GM12875 (cell line): Measurements from ENCODE around the gene ANXA2.

Experiments
- H3K4me3 ChIP-seq: one replicate; pipeline ENCODE4 v1.5.1; 2011; ENCODE audit warnings: low read depth, low read length, control low read depth
- CTCF ChIP-seq: IDR thresholded peaks from 2 replicates; pipeline ENCODE4 v1.5.1; 2011; ENCODE audit warnings: low read depth, mild to moderate bottlenecking, control low read depth, inconsistent platforms, low read length, moderate library complexity, borderline replicate concordance; ENCODE audit not compliant: insufficient read depth

Gene ANXA2

GRCh38 chr15:60320365-60320764 is 77.4 kb downstream of the ANXA2 start:
- no peak overlapping the region for H3K4me3 ChIP-seq
- TF ChIP-seq CTCF: no peak

- H3K4me3 ChIP-seq: no peak overlapping the region
- no peak for TF ChIP-seq CTCF
Measured at GRCh38 chr15:60318216-60318867, 79.4 kb downstream of the ANXA2 start.

GRCh38 chr15:60316961-60317360 is 80.8 kb downstream of the ANXA2 start:
- no peak for TF ChIP-seq CTCF
- H3K4me3 ChIP-seq: no peak overlapping the region

- TF ChIP-seq CTCF: no peak
- H3K4me3 ChIP-seq: no peak overlapping the region
Measured at GRCh38 chr15:60315878-60316277, 81.9 kb downstream of the ANXA2 start.

- no peak overlapping the region for H3K4me3 ChIP-seq
- TF ChIP-seq CTCF: no peak
Measured at GRCh38 chr15:60313906-60314305, 83.9 kb downstream of the ANXA2 start.

- H3K4me3 ChIP-seq: no peak overlapping the region
- TF ChIP-seq CTCF: no peak
Measured at GRCh38 chr15:60307034-60307433, 90.8 kb downstream of the ANXA2 start.

GRCh38 chr15:60301024-60301423 is 96.8 kb downstream of the ANXA2 start:
- no peak for TF ChIP-seq CTCF

More at GRCh38 chr15:60301024-60301423, 96.8 kb downstream of the ANXA2 start:
- no peak overlapping the region for H3K4me3 ChIP-seq
